ENCODE results near the gene RNF19B. TPM values are rescaled to one million over a fixed set of nuclear protein-coding genes. Genes with fewer than 3 reads are reported as not detected.
"Not testable (repeated sequence)": the region's sequence is repeated elsewhere in the genome, so short reads cannot be mapped to it uniquely, and the experiment has no call there.

Gene RNF19B
- total RNA-seq, 1 experiment from 2014 or later = 15.0 TPM

DNA sequence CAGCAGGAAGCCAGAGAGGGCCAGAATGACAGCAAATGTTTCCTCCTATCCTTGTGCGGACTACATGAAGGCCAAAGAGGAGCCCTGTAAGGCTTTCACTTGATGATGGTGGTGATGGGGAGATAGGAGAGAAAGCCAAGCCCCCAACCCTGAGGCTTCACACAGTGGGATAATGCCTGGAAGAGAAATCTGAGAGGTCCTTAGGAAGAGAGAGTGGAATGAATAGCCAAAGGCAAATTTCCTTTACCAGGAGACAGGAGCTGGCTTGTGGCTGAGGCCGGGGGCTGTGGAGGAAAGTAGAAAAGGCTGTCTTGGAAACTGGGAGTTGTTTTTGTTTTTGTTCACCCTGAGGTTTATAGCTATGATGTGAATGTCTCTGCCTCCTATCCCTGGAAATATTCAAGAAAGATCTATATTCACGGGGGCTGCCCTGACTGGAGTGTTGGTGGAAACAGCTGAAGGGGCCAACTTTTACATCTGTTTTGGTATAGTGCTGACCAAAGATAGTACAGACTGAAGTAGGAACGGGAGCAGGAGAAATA, 13.0 kb upstream of the RNF19B start:
- Histone ChIP-seq H3T11ph (ENCODE audit: low read length) (no peak overlapping the region), H3K23me2 (ENCODE audit: insufficient read length, low read depth, low read length, poor library complexity, severe bottlenecking) (peaks cover 2% of the 10 kb centered on the region), H4K20me1 (ENCODE audit: control insufficient read depth, insufficient read depth, insufficient read length) (no peaks in the 10 kb centered on the region), H3K27me3 (ENCODE audit: insufficient read depth, low read length) (no peaks in the 10 kb centered on the region; the same call in 1 of the 2 replicates), H3K4me1 (ENCODE audit: insufficient read depth, low read length) (peaks cover 5% of the 10 kb centered on the region; the same call in 1 of the 2 replicates), H3K56ac (ENCODE audit: insufficient read length, low read depth, low read length) (no peak overlapping the region), H2BK20ac (ENCODE audit: low read depth, low read length, poor library complexity, severe bottlenecking) (no peak overlapping the region), H3K79me2 (ENCODE audit: insufficient read depth, low read length) (no peaks in the 10 kb centered on the region), H2BK15ac (ENCODE audit: low read depth, low read length) (no peak overlapping the region), H3K18ac (ENCODE audit: insufficient read length, low read depth, low read length) (no peak overlapping the region), H3K4ac (ENCODE audit: low read depth, low read length) (no peak overlapping the region), H3K79me1 (ENCODE audit: insufficient read depth, low read depth, low read length, poor library complexity, severe bottlenecking) (no peaks in the 10 kb centered on the region), H3K4me2 (ENCODE audit: insufficient read depth, insufficient read length, low read length) (no peak overlapping the region), H2BK5ac (ENCODE audit: insufficient read length, low read length) (no peak overlapping the region), H2AFZ (ENCODE audit: low read length) (no peak overlapping the region), H4K5ac (ENCODE audit: insufficient read length, low read depth, low read length) (no peak overlapping the region), H4K91ac (ENCODE audit: insufficient read length, low read depth, low read length) (no peak overlapping the region), H3K9me3 (ENCODE audit: control insufficient read depth, low read depth, low read length) (no peaks in the 10 kb centered on the region), H4K8ac (replicated peaks; ENCODE audit: insufficient read length, low read depth, low read length) (no peak overlapping the region), H2AK5ac (ENCODE audit: insufficient read length, low read length) (no peak overlapping the region), H2BK120ac (ENCODE audit: low read depth, low read length, poor library complexity, severe bottlenecking) (no peak overlapping the region), H2BK12ac (ENCODE audit: insufficient read length, low read depth, low read length) (no peak overlapping the region), H3K27ac (ENCODE audit: insufficient read length, low read depth, low read length) (no peak overlapping the region), H3K14ac (ENCODE audit: insufficient read depth, low read length) (no peak overlapping the region), H3K9ac (ENCODE audit: extremely low read depth, insufficient read length, low read length) (no peak overlapping the region), H3K23ac (ENCODE audit: insufficient read length, low read depth, low read length) (no peak overlapping the region)
- DNase-seq = no peak
- peaks cover 6 to 11% (median 7%) of the 10 kb centered on the region in 3 experiments; a peak in 6 of 7 replicates for H3K36me3 Mint-ChIP-seq (ENCODE audit: insufficient read depth in 1 of 3, low read depth in 3 of 3)
- no peak overlapping the region for H3K4me3 Mint-ChIP-seq
- H3K27ac Mint-ChIP-seq = peak overlapping the region in 1 of 3 experiments; percentile 12; a peak in 2 of 7 replicates
- TF ChIP-seq, protein P1, sequence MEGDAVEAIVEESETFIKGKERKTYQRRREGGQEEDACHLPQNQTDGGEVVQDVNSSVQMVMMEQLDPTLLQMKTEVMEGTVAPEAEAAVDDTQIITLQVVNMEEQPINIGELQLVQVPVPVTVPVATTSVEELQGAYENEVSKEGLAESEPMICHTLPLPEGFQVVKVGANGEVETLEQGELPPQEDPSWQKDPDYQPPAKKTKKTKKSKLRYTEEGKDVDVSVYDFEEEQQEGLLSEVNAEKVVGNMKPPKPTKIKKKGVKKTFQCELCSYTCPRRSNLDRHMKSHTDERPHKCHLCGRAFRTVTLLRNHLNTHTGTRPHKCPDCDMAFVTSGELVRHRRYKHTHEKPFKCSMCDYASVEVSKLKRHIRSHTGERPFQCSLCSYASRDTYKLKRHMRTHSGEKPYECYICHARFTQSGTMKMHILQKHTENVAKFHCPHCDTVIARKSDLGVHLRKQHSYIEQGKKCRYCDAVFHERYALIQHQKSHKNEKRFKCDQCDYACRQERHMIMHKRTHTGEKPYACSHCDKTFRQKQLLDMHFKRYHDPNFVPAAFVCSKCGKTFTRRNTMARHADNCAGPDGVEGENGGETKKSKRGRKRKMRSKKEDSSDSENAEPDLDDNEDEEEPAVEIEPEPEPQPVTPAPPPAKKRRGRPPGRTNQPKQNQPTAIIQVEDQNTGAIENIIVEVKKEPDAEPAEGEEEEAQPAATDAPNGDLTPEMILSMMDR (conservative IDR thresholded peaks at IDR 0.05) = no peak
- H3K9me3 Mint-ChIP-seq = peaks cover 10 to 11% of the 10 kb centered on the region in 2 experiments
- WGBS (ENCODE audit: extremely low coverage, insufficient read length, low lambda C conversion rate) = no CpG with 5 or more reads among the region's 4 CpGs
- peaks cover 31 to 33% of the 10 kb centered on the region in 2 experiments for H3K4me1 Mint-ChIP-seq
- H3K27me3 Mint-ChIP-seq (ENCODE audit: low read depth) = peaks cover 61% of the 10 kb centered on the region

DNA sequence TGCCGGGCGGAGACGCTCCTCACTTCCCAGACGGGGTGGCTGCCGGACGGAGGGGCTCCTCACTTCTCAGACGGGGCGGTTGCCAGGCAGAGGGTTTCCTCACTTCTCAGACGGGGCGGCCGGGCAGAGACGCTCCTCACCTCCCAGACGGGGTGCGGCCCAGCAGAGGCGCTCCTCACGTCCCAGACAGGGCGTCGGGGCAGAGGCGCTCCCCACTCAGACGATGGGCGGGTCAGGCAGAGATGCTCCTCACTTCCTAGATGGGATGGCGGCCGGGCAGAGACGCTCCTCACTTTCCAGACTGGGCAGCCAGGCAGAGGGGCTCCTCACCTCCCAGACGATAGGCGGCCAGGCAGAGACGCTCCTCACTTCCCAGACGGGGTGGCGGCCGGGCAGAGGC, 10.4 kb upstream of the RNF19B start:
- not testable (repeated sequence) for H4K8ac ChIP-seq (replicated peaks; ENCODE audit: insufficient read length, low read depth, low read length); H2BK120ac ChIP-seq (ENCODE audit: low read depth, low read length, poor library complexity, severe bottlenecking); H2BK15ac ChIP-seq (ENCODE audit: low read depth, low read length); H3K9me3 ChIP-seq (ENCODE audit: control insufficient read depth, low read depth, low read length); H3K23me2 ChIP-seq (ENCODE audit: insufficient read length, low read depth, low read length, poor library complexity, severe bottlenecking); H3K23ac ChIP-seq (ENCODE audit: insufficient read length, low read depth, low read length); DNase-seq; H4K5ac ChIP-seq (ENCODE audit: insufficient read length, low read depth, low read length); H3K4me3 Mint-ChIP-seq; H3K27ac Mint-ChIP-seq; H4K91ac ChIP-seq (ENCODE audit: insufficient read length, low read depth, low read length); H3K4me1 ChIP-seq (ENCODE audit: insufficient read depth, low read length); H3K9ac ChIP-seq (ENCODE audit: extremely low read depth, insufficient read length, low read length); H2BK20ac ChIP-seq (ENCODE audit: low read depth, low read length, poor library complexity, severe bottlenecking); H3K27ac ChIP-seq (ENCODE audit: insufficient read length, low read depth, low read length); H3K79me1 ChIP-seq (ENCODE audit: insufficient read depth, low read depth, low read length, poor library complexity, severe bottlenecking); H3K56ac ChIP-seq (ENCODE audit: insufficient read length, low read depth, low read length); H3K18ac ChIP-seq (ENCODE audit: insufficient read length, low read depth, low read length); H2BK12ac ChIP-seq (ENCODE audit: insufficient read length, low read depth, low read length); H2BK5ac ChIP-seq (ENCODE audit: insufficient read length, low read length); H3K4me2 ChIP-seq (ENCODE audit: insufficient read depth, insufficient read length, low read length); H3T11ph ChIP-seq (ENCODE audit: low read length); H3K79me2 ChIP-seq (ENCODE audit: insufficient read depth, low read length); H2AFZ ChIP-seq (ENCODE audit: low read length); H3K14ac ChIP-seq (ENCODE audit: insufficient read depth, low read length); H3K4ac ChIP-seq (ENCODE audit: low read depth, low read length); H4K20me1 ChIP-seq (ENCODE audit: control insufficient read depth, insufficient read depth, insufficient read length); H2AK5ac ChIP-seq (ENCODE audit: insufficient read length, low read length)
- H3K9me3 Mint-ChIP-seq = peaks cover 10 to 11% of the 10 kb centered on the region in 2 experiments
- WGBS (ENCODE audit: extremely low coverage, insufficient read length, low lambda C conversion rate) = no CpG with 5 or more reads among the region's 30 CpGs
- H3K4me1 Mint-ChIP-seq = peaks cover 18 to 22% of the 10 kb centered on the region in 2 experiments
- peaks cover 13% of the 10 kb centered on the region for H3K27me3 ChIP-seq (ENCODE audit: insufficient read depth, low read length)
- peaks cover 70% of the 10 kb centered on the region for H3K27me3 Mint-ChIP-seq (ENCODE audit: low read depth)
- H3K36me3 Mint-ChIP-seq (ENCODE audit: insufficient read depth in 1 of 3, low read depth in 3 of 3) = peaks cover 6 to 11% (median 7%) of the 10 kb centered on the region in 3 experiments; a peak in 6 of 7 replicates

Measured in H9 (cell line).